ENCODE results near the gene ERVK3-1. TPM values are rescaled to one million over a fixed set of nuclear protein-coding genes. Genes with fewer than 3 reads are reported as not detected.

ERVK3-1 gene
- total RNA-seq, 1 experiment from 2014 or later = 28.1 TPM

GRCh38 chr19:58304255-58304654 is 922 bp upstream of the ERVK3-1 start:
- H3K27me3 ChIP-seq (ENCODE audit: insufficient read depth, low read length) = no peaks in the 10 kb centered on the region
- intact Hi-C loops (cut with micrococcal nuclease) = no loop called here
- ChIA-PET CTCF (no interaction called here), POLR2A (no interaction called here), RAD21 (ENCODE audit: low non-redundant PET in 1 of 2, low total read pairs in 2 of 2, uncharacterized antibody in 2 of 2, unreplicated experiment in 2 of 2) (no interaction called here)
- H3K27ac ChIP-seq (ENCODE audit: low read depth, low read length) = 0 out of 2 replicates have a peak overlapping the region, but pooled peaks have one; percentile 11
- DNase-seq (ENCODE audit: low read depth, low spot score) (no peak), ATAC-seq (no peak)
- no peaks in the 10 kb centered on the region; a peak in 1 of 4 replicates for H3K9me3 ChIP-seq (ENCODE audit: control insufficient read depth in 1 of 2, insufficient read depth in 1 of 2, low read depth in 1 of 2, low read length in 2 of 2)
- TF ChIP-seq EZH2 (IDR thresholded peaks at IDR 0.05) (no peak), REST (IDR thresholded peaks at IDR 0.05; ENCODE audit: low read depth) (no peak), ZBTB33 (IDR thresholded peaks at IDR 0.05; ENCODE audit: extremely low read depth, insufficient replicate concordance, low read length) (no peak), ZFX (IDR thresholded peaks at IDR 0.05) (no peak), YY1 (IDR thresholded peaks at IDR 0.05; ENCODE audit: extremely low read depth, insufficient replicate concordance, low read depth, low read length) (no peak), CTCF (IDR thresholded peaks at IDR 0.05 in 2 of 3, conservative IDR thresholded peaks at IDR 0.05 in 1 of 3; ENCODE audit: borderline replicate concordance in 1 of 3, insufficient read depth in 1 of 3, low read depth in 2 of 3, low read length in 2 of 3) (no peak)
- H3K4me2 ChIP-seq (ENCODE audit: low read length) = peak overlapping the region; percentile 80; the same call in 1 of the 2 replicates
- no peaks in the 10 kb centered on the region for H4K20me1 ChIP-seq (ENCODE audit: insufficient read depth)
- no peaks in the 10 kb centered on the region for H3K9me2 ChIP-seq (ENCODE audit: insufficient read depth)
- peaks cover 38% of the 10 kb centered on the region for H3K79me2 ChIP-seq (ENCODE audit: insufficient read depth, low read length)
- BruUV-seq (replicated peaks) = no TSS peak
- H3K36me3 ChIP-seq (ENCODE audit: control insufficient read depth in 1 of 2, insufficient read depth in 2 of 2, low read length in 2 of 2) = peaks cover 15 to 37% of the 10 kb centered on the region in 2 experiments
- no peak overlapping the region for H2AFZ ChIP-seq (ENCODE audit: low read depth, low read length, poor library complexity, severe bottlenecking)
- H3K9ac ChIP-seq (ENCODE audit: low read length) = no peak overlapping the region
- H3K4me1 ChIP-seq (ENCODE audit: control insufficient read depth in 1 of 2, insufficient read depth in 2 of 2, low read length in 2 of 2) = peaks cover 5 to 15% of the 10 kb centered on the region in 2 experiments; a peak in 3 of 4 replicates
- H3K4me3 ChIP-seq (replicated peaks in 1 of 2; ENCODE audit: low read depth in 1 of 2, low read length in 2 of 2) = peak overlapping the region in 1 of 2 experiments; percentile 93; a peak in 1 of 4 replicates

Measured in HCT116 (cell line).